SK-N-SH (cell line): ENCODE measurements around the gene KCTD11.

Experiments
- EP300 ChIP-seq, 2 experiments: IDR thresholded peaks; 2 replicates each; pipeline versions ENCODE4 v1.4.0 to v1.6.1; 2012; ENCODE audit warnings: borderline replicate concordance in 1 of 2, low read depth in 1 of 2, low read length in 1 of 2
- NRF1 ChIP-seq: IDR thresholded peaks from 2 replicates; pipeline ENCODE4 v1.6.1; 2012; ENCODE audit warnings: low read depth, mild to moderate bottlenecking, low read length
- TF ChIP-seq, protein P1 (sequence below): IDR thresholded peaks from 2 replicates; pipeline ENCODE4 v1.4.0; 2012; ENCODE audit warnings: low read depth, borderline replicate concordance
- TF ChIP-seq, protein P2 (sequence below): IDR thresholded peaks from 2 replicates; pipeline ENCODE4 v1.6.1; 2012; ENCODE audit warnings: mild to moderate bottlenecking, low read depth, low read length, moderate library complexity
- TF ChIP-seq, protein P3 (sequence below): fragments of 200-600 bp; sonication (generic); IDR thresholded peaks from 2 replicates; pipeline ENCODE4 v1.6.1; 2017; ENCODE audit warnings: antibody characterized with exemption, mild to moderate bottlenecking, moderate library complexity
- TF ChIP-seq, protein P4 (sequence below): IDR thresholded peaks from 2 replicates; pipeline ENCODE4 v1.4.0; 2012; ENCODE audit warnings: low read depth
- TF ChIP-seq, protein P5 (sequence below): IDR thresholded peaks from 2 replicates; pipeline ENCODE4 v1.4.0; 2012; ENCODE audit warnings: low read depth, borderline replicate concordance

DNA sequence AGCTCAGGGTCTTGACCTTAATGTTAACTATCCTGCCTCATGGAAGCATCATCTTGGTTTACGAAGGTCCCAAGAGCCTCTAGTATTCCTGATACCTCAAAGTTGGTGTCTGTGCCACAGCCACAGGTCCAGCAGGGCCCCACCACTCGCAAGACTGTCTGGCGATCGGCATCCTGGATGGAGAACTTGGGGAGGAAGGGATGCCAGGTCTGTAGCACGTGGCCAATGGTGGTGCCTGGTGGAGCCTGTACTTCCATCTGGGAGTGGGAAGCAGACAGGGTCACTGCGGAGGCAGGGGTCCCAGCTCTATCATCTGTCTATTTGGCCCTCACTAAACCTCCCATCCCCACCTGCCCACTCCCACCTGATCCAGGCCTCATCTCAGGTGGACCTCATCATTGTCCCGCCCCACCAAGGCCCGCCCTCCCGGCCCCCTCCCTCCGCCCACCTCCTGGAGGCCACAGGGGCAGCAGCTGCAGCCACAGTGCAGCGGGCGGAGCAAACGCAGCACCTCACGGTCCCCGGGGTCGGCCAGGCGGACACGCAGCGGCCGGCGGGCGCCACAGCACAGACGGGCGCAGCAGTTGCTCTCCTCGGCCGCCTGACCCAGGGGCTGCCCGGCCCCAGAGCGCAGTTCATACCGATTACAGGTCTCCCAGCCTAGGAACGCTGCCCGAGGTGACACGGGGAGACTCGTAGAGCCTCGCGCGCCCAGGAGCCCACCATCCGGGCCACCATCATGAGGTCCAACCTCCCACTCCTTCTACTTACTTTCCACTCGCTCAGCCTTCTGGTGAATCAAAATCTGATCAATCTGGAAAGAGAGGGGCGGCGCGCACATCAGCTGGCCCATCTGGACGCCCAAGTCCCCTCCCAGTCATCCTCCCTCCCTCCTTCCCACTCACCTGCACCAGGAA is 41.0 kb downstream of the KCTD11 start:
- TF ChIP-seq, protein P1, sequence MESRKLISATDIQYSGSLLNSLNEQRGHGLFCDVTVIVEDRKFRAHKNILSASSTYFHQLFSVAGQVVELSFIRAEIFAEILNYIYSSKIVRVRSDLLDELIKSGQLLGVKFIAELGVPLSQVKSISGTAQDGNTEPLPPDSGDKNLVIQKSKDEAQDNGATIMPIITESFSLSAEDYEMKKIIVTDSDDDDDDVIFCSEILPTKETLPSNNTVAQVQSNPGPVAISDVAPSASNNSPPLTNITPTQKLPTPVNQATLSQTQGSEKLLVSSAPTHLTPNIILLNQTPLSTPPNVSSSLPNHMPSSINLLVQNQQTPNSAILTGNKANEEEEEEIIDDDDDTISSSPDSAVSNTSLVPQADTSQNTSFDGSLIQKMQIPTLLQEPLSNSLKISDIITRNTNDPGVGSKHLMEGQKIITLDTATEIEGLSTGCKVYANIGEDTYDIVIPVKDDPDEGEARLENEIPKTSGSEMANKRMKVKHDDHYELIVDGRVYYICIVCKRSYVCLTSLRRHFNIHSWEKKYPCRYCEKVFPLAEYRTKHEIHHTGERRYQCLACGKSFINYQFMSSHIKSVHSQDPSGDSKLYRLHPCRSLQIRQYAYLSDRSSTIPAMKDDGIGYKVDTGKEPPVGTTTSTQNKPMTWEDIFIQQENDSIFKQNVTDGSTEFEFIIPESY: no peak
- TF ChIP-seq, protein P2, sequence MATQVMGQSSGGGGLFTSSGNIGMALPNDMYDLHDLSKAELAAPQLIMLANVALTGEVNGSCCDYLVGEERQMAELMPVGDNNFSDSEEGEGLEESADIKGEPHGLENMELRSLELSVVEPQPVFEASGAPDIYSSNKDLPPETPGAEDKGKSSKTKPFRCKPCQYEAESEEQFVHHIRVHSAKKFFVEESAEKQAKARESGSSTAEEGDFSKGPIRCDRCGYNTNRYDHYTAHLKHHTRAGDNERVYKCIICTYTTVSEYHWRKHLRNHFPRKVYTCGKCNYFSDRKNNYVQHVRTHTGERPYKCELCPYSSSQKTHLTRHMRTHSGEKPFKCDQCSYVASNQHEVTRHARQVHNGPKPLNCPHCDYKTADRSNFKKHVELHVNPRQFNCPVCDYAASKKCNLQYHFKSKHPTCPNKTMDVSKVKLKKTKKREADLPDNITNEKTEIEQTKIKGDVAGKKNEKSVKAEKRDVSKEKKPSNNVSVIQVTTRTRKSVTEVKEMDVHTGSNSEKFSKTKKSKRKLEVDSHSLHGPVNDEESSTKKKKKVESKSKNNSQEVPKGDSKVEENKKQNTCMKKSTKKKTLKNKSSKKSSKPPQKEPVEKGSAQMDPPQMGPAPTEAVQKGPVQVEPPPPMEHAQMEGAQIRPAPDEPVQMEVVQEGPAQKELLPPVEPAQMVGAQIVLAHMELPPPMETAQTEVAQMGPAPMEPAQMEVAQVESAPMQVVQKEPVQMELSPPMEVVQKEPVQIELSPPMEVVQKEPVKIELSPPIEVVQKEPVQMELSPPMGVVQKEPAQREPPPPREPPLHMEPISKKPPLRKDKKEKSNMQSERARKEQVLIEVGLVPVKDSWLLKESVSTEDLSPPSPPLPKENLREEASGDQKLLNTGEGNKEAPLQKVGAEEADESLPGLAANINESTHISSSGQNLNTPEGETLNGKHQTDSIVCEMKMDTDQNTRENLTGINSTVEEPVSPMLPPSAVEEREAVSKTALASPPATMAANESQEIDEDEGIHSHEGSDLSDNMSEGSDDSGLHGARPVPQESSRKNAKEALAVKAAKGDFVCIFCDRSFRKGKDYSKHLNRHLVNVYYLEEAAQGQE: no peak
- TF ChIP-seq, protein P3, sequence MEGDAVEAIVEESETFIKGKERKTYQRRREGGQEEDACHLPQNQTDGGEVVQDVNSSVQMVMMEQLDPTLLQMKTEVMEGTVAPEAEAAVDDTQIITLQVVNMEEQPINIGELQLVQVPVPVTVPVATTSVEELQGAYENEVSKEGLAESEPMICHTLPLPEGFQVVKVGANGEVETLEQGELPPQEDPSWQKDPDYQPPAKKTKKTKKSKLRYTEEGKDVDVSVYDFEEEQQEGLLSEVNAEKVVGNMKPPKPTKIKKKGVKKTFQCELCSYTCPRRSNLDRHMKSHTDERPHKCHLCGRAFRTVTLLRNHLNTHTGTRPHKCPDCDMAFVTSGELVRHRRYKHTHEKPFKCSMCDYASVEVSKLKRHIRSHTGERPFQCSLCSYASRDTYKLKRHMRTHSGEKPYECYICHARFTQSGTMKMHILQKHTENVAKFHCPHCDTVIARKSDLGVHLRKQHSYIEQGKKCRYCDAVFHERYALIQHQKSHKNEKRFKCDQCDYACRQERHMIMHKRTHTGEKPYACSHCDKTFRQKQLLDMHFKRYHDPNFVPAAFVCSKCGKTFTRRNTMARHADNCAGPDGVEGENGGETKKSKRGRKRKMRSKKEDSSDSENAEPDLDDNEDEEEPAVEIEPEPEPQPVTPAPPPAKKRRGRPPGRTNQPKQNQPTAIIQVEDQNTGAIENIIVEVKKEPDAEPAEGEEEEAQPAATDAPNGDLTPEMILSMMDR: no peak
- TF ChIP-seq, protein P4, sequence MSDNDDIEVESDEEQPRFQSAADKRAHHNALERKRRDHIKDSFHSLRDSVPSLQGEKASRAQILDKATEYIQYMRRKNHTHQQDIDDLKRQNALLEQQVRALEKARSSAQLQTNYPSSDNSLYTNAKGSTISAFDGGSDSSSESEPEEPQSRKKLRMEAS: no peak
- TF ChIP-seq EP300 (IDR thresholded peaks at IDR 0.05; ENCODE audit: borderline replicate concordance in 1 of 2, low read depth in 1 of 2, low read length in 1 of 2) (no peak), NRF1 (no peak)
- TF ChIP-seq, protein P5, sequence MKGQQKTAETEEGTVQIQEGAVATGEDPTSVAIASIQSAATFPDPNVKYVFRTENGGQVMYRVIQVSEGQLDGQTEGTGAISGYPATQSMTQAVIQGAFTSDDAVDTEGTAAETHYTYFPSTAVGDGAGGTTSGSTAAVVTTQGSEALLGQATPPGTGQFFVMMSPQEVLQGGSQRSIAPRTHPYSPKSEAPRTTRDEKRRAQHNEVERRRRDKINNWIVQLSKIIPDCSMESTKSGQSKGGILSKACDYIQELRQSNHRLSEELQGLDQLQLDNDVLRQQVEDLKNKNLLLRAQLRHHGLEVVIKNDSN: no peak
